ENCODE results near the gene HPCAL4. TPM values are rescaled to one million over a fixed set of nuclear protein-coding genes. Genes with fewer than 3 reads are reported as not detected.

Gene HPCAL4
- polyA plus RNA-seq, 2 of the 4 experiments (the other 2 are of a cell fraction): 0.09 to 0.14 TPM

DNA sequence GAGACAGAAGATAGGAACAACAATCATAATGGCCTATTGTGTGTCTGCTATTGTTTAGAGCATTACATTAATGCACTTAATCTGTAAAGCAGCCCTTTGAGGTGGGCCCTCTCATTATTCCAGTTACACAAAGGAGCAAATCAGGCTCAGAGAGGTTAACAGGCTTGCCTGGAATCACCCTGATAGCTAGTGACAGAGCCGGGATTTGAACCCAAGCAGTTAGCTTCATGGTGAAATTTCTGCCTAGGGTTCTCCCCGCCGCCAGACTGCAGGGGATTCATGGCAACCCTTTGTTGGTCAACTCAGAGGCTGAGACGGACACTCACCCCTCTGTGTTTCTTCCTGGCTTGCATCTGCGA is 58.9 kb downstream of the HPCAL4 start:
- ATAC-seq (no peak), FAIRE-seq (no peak), DNase-seq (ENCODE audit: low read depth in 1 of 2, low spot score in 1 of 2) (no peak)
- no peak for TF ChIP-seq HDAC2 (IDR thresholded peaks at IDR 0.05)
- TF ChIP-seq HMGXB4 (CRISPR knock-in tag; IDR thresholded peaks at IDR 0.05; ENCODE audit: borderline replicate concordance): no peak
- TF ChIP-seq CBX2 (IDR thresholded peaks at IDR 0.05; ENCODE audit: borderline replicate concordance, low read depth): no peak
- no peak for TF ChIP-seq RAD21 (conservative IDR thresholded peaks at IDR 0.05 in 1 of 2, IDR thresholded peaks at IDR 0.05 in 1 of 2)
- TF ChIP-seq NFE2L2 (conservative IDR thresholded peaks at IDR 0.05; ENCODE audit: low read length): no peak
- Histone ChIP-seq H3K9me3 (no peaks in the 10 kb centered on the region), H3K4me1 (no peaks in the 10 kb centered on the region), H3K4me2 (no peak overlapping the region), H3K27ac (no peak overlapping the region), H3K4me3 (no peak overlapping the region)
- POLR2A ChIA-PET: no interaction called here
- WGBS (ENCODE audit: missing lambda C conversion rate): 73% methylated on average over 3 of the region's 5 CpGs
- CTCF ChIA-PET: interaction anchor here (0.6 to 1.9 kb wide), 6 partner anchors 9 to 565 kb away, joined by 3 to 4 read pairs (median 3); no protein-coding TSS in a partner anchor

- FAIRE-seq: no peak
- no peak overlapping the region for H3K4me2 ChIP-seq
- TF ChIP-seq HEYL (CRISPR knock-in tag; IDR thresholded peaks at IDR 0.05) (no peak), BHLHE40 (IDR thresholded peaks at IDR 0.05; ENCODE audit: low read depth, low read length) (no peak), TFCP2L1 (CRISPR knock-in tag; IDR thresholded peaks at IDR 0.05) (no peak), FOSB (CRISPR knock-in tag; IDR thresholded peaks at IDR 0.05) (no peak), MAZ (IDR thresholded peaks at IDR 0.05; ENCODE audit: borderline replicate concordance, low read depth, low read length) (no peak), RNF2 (IDR thresholded peaks at IDR 0.05; ENCODE audit: borderline replicate concordance, low read depth) (no peak), RFX5 (IDR thresholded peaks at IDR 0.05) (no peak), RAD21 (conservative IDR thresholded peaks at IDR 0.05 in 1 of 2, IDR thresholded peaks at IDR 0.05 in 1 of 2) (no peak), HOXB5 (CRISPR knock-in tag; IDR thresholded peaks at IDR 0.05) (no peak)
- TF ChIP-seq, protein P1, sequence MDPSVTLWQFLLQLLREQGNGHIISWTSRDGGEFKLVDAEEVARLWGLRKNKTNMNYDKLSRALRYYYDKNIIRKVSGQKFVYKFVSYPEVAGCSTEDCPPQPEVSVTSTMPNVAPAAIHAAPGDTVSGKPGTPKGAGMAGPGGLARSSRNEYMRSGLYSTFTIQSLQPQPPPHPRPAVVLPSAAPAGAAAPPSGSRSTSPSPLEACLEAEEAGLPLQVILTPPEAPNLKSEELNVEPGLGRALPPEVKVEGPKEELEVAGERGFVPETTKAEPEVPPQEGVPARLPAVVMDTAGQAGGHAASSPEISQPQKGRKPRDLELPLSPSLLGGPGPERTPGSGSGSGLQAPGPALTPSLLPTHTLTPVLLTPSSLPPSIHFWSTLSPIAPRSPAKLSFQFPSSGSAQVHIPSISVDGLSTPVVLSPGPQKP (IDR thresholded peaks at IDR 0.05; ENCODE audit: low read depth, low read length): no peak
- TF ChIP-seq, protein P2, sequence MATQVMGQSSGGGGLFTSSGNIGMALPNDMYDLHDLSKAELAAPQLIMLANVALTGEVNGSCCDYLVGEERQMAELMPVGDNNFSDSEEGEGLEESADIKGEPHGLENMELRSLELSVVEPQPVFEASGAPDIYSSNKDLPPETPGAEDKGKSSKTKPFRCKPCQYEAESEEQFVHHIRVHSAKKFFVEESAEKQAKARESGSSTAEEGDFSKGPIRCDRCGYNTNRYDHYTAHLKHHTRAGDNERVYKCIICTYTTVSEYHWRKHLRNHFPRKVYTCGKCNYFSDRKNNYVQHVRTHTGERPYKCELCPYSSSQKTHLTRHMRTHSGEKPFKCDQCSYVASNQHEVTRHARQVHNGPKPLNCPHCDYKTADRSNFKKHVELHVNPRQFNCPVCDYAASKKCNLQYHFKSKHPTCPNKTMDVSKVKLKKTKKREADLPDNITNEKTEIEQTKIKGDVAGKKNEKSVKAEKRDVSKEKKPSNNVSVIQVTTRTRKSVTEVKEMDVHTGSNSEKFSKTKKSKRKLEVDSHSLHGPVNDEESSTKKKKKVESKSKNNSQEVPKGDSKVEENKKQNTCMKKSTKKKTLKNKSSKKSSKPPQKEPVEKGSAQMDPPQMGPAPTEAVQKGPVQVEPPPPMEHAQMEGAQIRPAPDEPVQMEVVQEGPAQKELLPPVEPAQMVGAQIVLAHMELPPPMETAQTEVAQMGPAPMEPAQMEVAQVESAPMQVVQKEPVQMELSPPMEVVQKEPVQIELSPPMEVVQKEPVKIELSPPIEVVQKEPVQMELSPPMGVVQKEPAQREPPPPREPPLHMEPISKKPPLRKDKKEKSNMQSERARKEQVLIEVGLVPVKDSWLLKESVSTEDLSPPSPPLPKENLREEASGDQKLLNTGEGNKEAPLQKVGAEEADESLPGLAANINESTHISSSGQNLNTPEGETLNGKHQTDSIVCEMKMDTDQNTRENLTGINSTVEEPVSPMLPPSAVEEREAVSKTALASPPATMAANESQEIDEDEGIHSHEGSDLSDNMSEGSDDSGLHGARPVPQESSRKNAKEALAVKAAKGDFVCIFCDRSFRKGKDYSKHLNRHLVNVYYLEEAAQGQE (IDR thresholded peaks at IDR 0.05): no peak
- no peak for DNase-seq (ENCODE audit: low read depth in 1 of 2, low spot score in 1 of 2)
- WGBS (ENCODE audit: missing lambda C conversion rate): 84% methylated on average over 15 of the region's 16 CpGs
- no peak overlapping the region for H3K4me3 ChIP-seq
- ChIA-PET CTCF (interaction anchor here (0.6 to 1.9 kb wide), 6 partner anchors 8 to 565 kb away, joined by 3 to 4 read pairs (median 3); no protein-coding TSS in a partner anchor), POLR2A (interaction anchor here (0.6 kb wide), 1 partner anchor 8 kb away, joined by 3 read pairs; the partner anchor contains the start of gene HEYL)
- no peak for ATAC-seq
- H3K4me1 ChIP-seq: no peaks in the 10 kb centered on the region
- H3K9me3 ChIP-seq: no peaks in the 10 kb centered on the region
- no peak overlapping the region for H3K27ac ChIP-seq
These were observed 59.6 kb downstream of the HPCAL4 start for GRCh38 chr1:39631361-39632322.
